ENCODE results near the gene CLDN16. TPM values are rescaled to one million over a fixed set of nuclear protein-coding genes. Genes with fewer than 3 reads are reported as not detected.

CLDN16 gene
- not detected for total RNA-seq
- not detected for total RNA-seq (2013)

- 85% methylated on average over 12 of the region's 12 CpGs for WGBS (ENCODE audit: insufficient coverage)
- ATAC-seq: no peak
- Mint-ChIP-seq H3K27ac (no peak within 1 kb of the TSS), H3K4me3 (no peak within 1 kb of the TSS), H3K4me1 (no peaks in the 10 kb centered on the region), H3K36me3 (no peaks in the 10 kb centered on the region), H3K27me3 (ENCODE audit: low read depth in 2 of 2) (no peaks in the 10 kb centered on the region), H3K9me3 (peaks cover 3% of the 10 kb centered on the region in 2 donors)
- no peak for TF ChIP-seq CTCF (IDR thresholded peaks at IDR 0.05)
- DNase-seq: no peak
- intact Hi-C loops (cut with micrococcal nuclease): no loop called here
- no peaks in the 10 kb centered on the region for H3K4me1 ChIP-seq (ENCODE audit: control insufficient read depth, insufficient read depth, low read length)
- no peaks in the 10 kb centered on the region for H3K27me3 ChIP-seq (ENCODE audit: control insufficient read depth, insufficient read depth, low read length)
- no peaks in the 10 kb centered on the region for H3K9me3 ChIP-seq (ENCODE audit: control insufficient read depth, insufficient read depth, low read length)
- H3K4me3 ChIP-seq (ENCODE audit: low read length): no peak within 1 kb of the TSS
- no peak within 1 kb of the TSS for H3K27ac ChIP-seq (ENCODE audit: low read length)
- H3K36me3 ChIP-seq (ENCODE audit: control insufficient read depth, insufficient read depth, low read length): no peaks in the 10 kb centered on the region
These were observed at the start of gene CLDN16 for GRCh38 chr3:190387578-190388213. Gene CLDN16, plus strand, starts transcription at chr3:190388163. Its CDS starts 167 bp downstream, at chr3:190388330.

GRCh38 chr3:190338717-190339116 lies 49.2 kb upstream of the CLDN16 start:
- Histone ChIP-seq H3K27me3 (ENCODE audit: control insufficient read depth, insufficient read depth, low read length) (no peaks in the 10 kb centered on the region), H3K9me3 (ENCODE audit: control insufficient read depth, insufficient read depth, low read length) (no peaks in the 10 kb centered on the region), H3K4me3 (ENCODE audit: low read length) (no peak overlapping the region), H3K27ac (ENCODE audit: low read length) (no peak overlapping the region), H3K4me1 (ENCODE audit: control insufficient read depth, insufficient read depth, low read length) (no peaks in the 10 kb centered on the region), H3K36me3 (ENCODE audit: control insufficient read depth, insufficient read depth, low read length) (no peaks in the 10 kb centered on the region)
- intact Hi-C loops (cut with micrococcal nuclease): no loop called here
- H3K4me1 Mint-ChIP-seq: peaks cover 0 to 5% of the 10 kb centered on the region in 2 donors
- no peak overlapping the region for H3K27ac Mint-ChIP-seq
- H3K36me3 Mint-ChIP-seq: no peaks in the 10 kb centered on the region
- no peak overlapping the region for H3K4me3 Mint-ChIP-seq
- ATAC-seq (no peak), DNase-seq (no peak)
- peaks cover 0 to 8% of the 10 kb centered on the region in 2 donors for H3K9me3 Mint-ChIP-seq
- no peaks in the 10 kb centered on the region for H3K27me3 Mint-ChIP-seq (ENCODE audit: low read depth in 2 of 2)
- TF ChIP-seq CTCF (IDR thresholded peaks at IDR 0.05): no peak

- Histone ChIP-seq H3K36me3 (ENCODE audit: control insufficient read depth, insufficient read depth, low read length) (no peaks in the 10 kb centered on the region), H3K27ac (ENCODE audit: low read length) (no peak overlapping the region), H3K4me3 (ENCODE audit: low read length) (no peak overlapping the region), H3K27me3 (ENCODE audit: control insufficient read depth, insufficient read depth, low read length) (no peaks in the 10 kb centered on the region), H3K9me3 (ENCODE audit: control insufficient read depth, insufficient read depth, low read length) (no peaks in the 10 kb centered on the region), H3K4me1 (ENCODE audit: control insufficient read depth, insufficient read depth, low read length) (no peaks in the 10 kb centered on the region)
- peaks cover 0 to 6% of the 10 kb centered on the region in 2 donors for H3K9me3 Mint-ChIP-seq
- H3K27me3 Mint-ChIP-seq (ENCODE audit: low read depth in 2 of 2): no peaks in the 10 kb centered on the region
- no peak for ATAC-seq
- intact Hi-C loops (cut with micrococcal nuclease): no loop called here
- no peak overlapping the region for H3K27ac Mint-ChIP-seq
- H3K4me1 Mint-ChIP-seq: peaks cover 0 to 5% of the 10 kb centered on the region in 2 donors
- H3K4me3 Mint-ChIP-seq: no peak overlapping the region
- no peaks in the 10 kb centered on the region for H3K36me3 Mint-ChIP-seq
- TF ChIP-seq CTCF (IDR thresholded peaks at IDR 0.05): no peak
- no peak for DNase-seq
These were observed 48.8 kb upstream of the CLDN16 start for GRCh38 chr3:190339130-190339529.

GRCh38 chr3:190340071-190340470 lies 47.9 kb upstream of the CLDN16 start:
- no peak for DNase-seq
- Histone ChIP-seq H3K9me3 (ENCODE audit: control insufficient read depth, insufficient read depth, low read length) (no peaks in the 10 kb centered on the region), H3K27ac (ENCODE audit: low read length) (no peak overlapping the region), H3K4me1 (ENCODE audit: control insufficient read depth, insufficient read depth, low read length) (no peaks in the 10 kb centered on the region), H3K4me3 (ENCODE audit: low read length) (no peak overlapping the region), H3K27me3 (ENCODE audit: control insufficient read depth, insufficient read depth, low read length) (no peaks in the 10 kb centered on the region), H3K36me3 (ENCODE audit: control insufficient read depth, insufficient read depth, low read length) (no peaks in the 10 kb centered on the region)
- ATAC-seq: no peak
- TF ChIP-seq CTCF (IDR thresholded peaks at IDR 0.05): no peak
- peaks cover 0 to 5% of the 10 kb centered on the region in 2 donors for H3K4me1 Mint-ChIP-seq
- peaks cover 0 to 6% of the 10 kb centered on the region in 2 donors for H3K9me3 Mint-ChIP-seq
- no peaks in the 10 kb centered on the region for H3K27me3 Mint-ChIP-seq (ENCODE audit: low read depth in 2 of 2)
- intact Hi-C loops (cut with micrococcal nuclease): no loop called here
- no peak overlapping the region for H3K27ac Mint-ChIP-seq
- no peaks in the 10 kb centered on the region for H3K36me3 Mint-ChIP-seq
- 91% methylated on average over 2 of the region's 2 CpGs for WGBS (ENCODE audit: insufficient coverage)
- H3K4me3 Mint-ChIP-seq: no peak overlapping the region
